Keratinocyte (primary cell): Measurements from ENCODE around the gene IL21R. TPM values are rescaled to one million over a fixed set of nuclear protein-coding genes. Genes with fewer than 3 reads are reported as not detected.

Experiments
- DNase-seq: peaks from one replicate; pipeline ENCODE4 v3.0.0-alpha.2; 2011; ENCODE audit warnings: low read depth, missing footprints, low spot score
- FAIRE-seq: peaks from 2 replicates; lab custom pipeline; 2011; peaks lifted over from hg19 to GRCh38; lab: Jason Lieb, UNC
- H2AFZ ChIP-seq: 2 replicates; pipeline ENCODE4 v1.6.0; 2012; ENCODE audit warnings: low read length, control low read depth, inconsistent platforms; ENCODE audit not compliant: control insufficient read depth
- H3K27ac ChIP-seq: 2 replicates; pipeline ENCODE4 v1.5.1; 2011; ENCODE audit warnings: low read length; ENCODE audit not compliant: control insufficient read depth, insufficient read depth
- H3K27me3 ChIP-seq: 3 replicates; pipeline ENCODE4 v1.6.0; 2011; ENCODE audit warnings: low read length; ENCODE audit not compliant: control insufficient read depth, insufficient read depth; ENCODE audit errors: extremely low read depth
- H3K36me3 ChIP-seq, 2 experiments: 2 replicates in 1 of 2; 3 replicates in 1 of 2; pipeline ENCODE4 v1.5.1; 2011; ENCODE audit warnings: low read length in 2 of 2, mild to moderate bottlenecking in 1 of 2; ENCODE audit not compliant: control insufficient read depth in 2 of 2, insufficient read depth in 2 of 2; ENCODE audit errors: extremely low read depth in 1 of 2
- H3K4me1 ChIP-seq: 3 replicates; pipeline ENCODE4 v1.5.1; 2011; ENCODE audit warnings: low read length; ENCODE audit not compliant: control insufficient read depth, insufficient read depth; ENCODE audit errors: extremely low read depth
- H3K4me2 ChIP-seq: 3 replicates; pipeline ENCODE4 v1.6.0; 2011; ENCODE audit warnings: low read depth, low read length; ENCODE audit not compliant: control insufficient read depth, insufficient read depth; ENCODE audit errors: extremely low read depth
- H3K4me3 ChIP-seq, 3 experiments: fragments of 200-600 bp in 1 of 3; sonication (generic) in 1 of 3; 2 replicates in 2 of 3; 3 replicates in 1 of 3; pipeline ENCODE4 v1.5.1; 2011 to 2016; ENCODE audit warnings: low read length in 3 of 3, mild to moderate bottlenecking in 3 of 3, control low read depth in 2 of 3, inconsistent platforms in 1 of 3, low read depth in 1 of 3, mixed read lengths in 1 of 3, mixed run types in 1 of 3, moderate library complexity in 1 of 3; ENCODE audit not compliant: control insufficient read depth in 2 of 3, insufficient read depth in 2 of 3; ENCODE audit errors: extremely low read depth in 1 of 3
- H3K79me2 ChIP-seq: 2 replicates; pipeline ENCODE4 v1.6.0; 2012; ENCODE audit warnings: low read length; ENCODE audit not compliant: control insufficient read depth, insufficient read depth
- H3K9ac ChIP-seq: 3 replicates; pipeline ENCODE4 v1.6.0; 2011; ENCODE audit warnings: low read length; ENCODE audit not compliant: control insufficient read depth, insufficient read depth; ENCODE audit errors: extremely low read depth
- H3K9me1 ChIP-seq: 3 replicates; pipeline ENCODE4 v1.6.0; 2011; ENCODE audit warnings: low read length; ENCODE audit not compliant: control insufficient read depth, insufficient read depth; ENCODE audit errors: extremely low read depth
- H3K9me3 ChIP-seq: 2 replicates; pipeline ENCODE4 v1.5.1; 2012; ENCODE audit warnings: low read depth, low read length; ENCODE audit not compliant: control insufficient read depth
- H4K20me1 ChIP-seq: 3 replicates; pipeline ENCODE4 v1.6.0; 2011; ENCODE audit warnings: low read length; ENCODE audit not compliant: control insufficient read depth, insufficient read depth; ENCODE audit errors: extremely low read depth
- EZH2 ChIP-seq: IDR thresholded peaks from one replicate; pipeline ENCODE4 v1.6.1; 2012; ENCODE audit warnings: inconsistent platforms, mild to moderate bottlenecking, low read length, moderate library complexity
- dilution Hi-C: fragments of 300-500 bp; cut with MboI; formaldehyde crosslinking; loops from one replicate; pipeline ENCODE4 v1.7.0; 2020; ENCODE audit warnings: low sequenced_read_pairs; ENCODE audit not compliant: extremely low pct_ligation_motif_present
- polyA plus RNA-seq, 5 experiments: library from polyadenylated mRNA; depleted of rRNA in 3 of 5; stranded (reverse) in 3 of 5; stranded (forward) in 1 of 5; unstranded in 1 of 5; fragments of >200 nt; gene quantifications; 1 replicate in 1 of 5; 2 replicates in 3 of 5; 3 replicates in 1 of 5; pipeline versions ENCODE4 v1.2.1 to v1.2.3, GENCODE V29; 2011 to 2012; ENCODE audit warnings: missing spikeins in 2 of 5, low read depth in 1 of 5, low replicate concordance in 1 of 5
- TF ChIP-seq, protein P1 (sequence below), 3 experiments: IDR thresholded peaks in 1 of 3; conservative IDR thresholded peaks in 1 of 3; optimal IDR thresholded peaks in 1 of 3; 2 replicates in 2 of 3; 3 replicates in 1 of 3; pipeline versions ENCODE3 to v1.5.1; 2011; ENCODE audit warnings: low read length in 3 of 3, mild to moderate bottlenecking in 3 of 3, moderate library complexity in 2 of 3, control low read depth in 1 of 3, inconsistent platforms in 1 of 3; ENCODE audit not compliant: insufficient read depth in 2 of 3; ENCODE audit errors: extremely low read depth in 1 of 3

IL21R gene
- polyA plus RNA-seq, 1 donor (not counting 4 experiments of a cell fraction or from before 2014, with no cell fraction given) = 0.12 TPM

DNA sequence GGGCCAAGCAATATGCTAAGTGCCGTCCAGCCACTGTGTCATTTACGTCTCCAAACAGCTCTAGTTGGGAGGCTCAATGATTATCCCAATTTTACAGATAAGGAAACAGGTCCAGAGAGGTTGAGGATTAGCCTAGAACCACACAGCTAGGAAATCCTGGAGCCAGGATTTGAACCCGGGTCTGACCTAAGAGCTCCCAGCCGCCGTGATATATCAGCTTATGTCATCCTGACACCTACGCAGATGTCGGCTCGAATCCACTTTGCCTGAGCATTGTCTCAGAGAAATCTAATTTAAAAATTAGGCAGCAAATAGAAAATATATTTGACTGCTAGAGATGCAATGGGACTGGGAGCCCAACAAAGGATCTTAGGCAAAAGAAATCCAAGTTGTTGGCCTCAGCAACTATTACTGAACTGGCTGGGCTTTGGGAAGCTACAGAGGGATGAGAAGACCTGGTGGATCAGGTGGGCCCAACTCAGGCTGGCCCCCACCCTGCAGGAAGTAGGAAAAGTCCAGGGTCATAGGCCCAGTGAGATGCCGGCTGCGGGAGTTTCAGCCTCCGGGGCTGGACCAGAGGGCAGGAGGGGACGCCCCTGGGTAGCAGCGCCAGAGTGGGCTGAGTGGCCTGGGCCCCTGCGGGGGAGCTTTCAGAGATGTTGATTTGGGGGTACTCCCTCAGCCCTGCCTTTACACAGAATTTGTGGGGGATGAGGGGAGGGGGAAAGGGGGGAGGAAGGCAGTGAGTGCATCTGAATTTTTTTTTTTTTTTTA is 35.1 kb upstream of the IL21R start:
- no peak overlapping the region for H3K4me2 ChIP-seq
- no peaks in the 10 kb centered on the region for H3K79me2 ChIP-seq
- TF ChIP-seq EZH2 = no peak
- TF ChIP-seq, protein P1, sequence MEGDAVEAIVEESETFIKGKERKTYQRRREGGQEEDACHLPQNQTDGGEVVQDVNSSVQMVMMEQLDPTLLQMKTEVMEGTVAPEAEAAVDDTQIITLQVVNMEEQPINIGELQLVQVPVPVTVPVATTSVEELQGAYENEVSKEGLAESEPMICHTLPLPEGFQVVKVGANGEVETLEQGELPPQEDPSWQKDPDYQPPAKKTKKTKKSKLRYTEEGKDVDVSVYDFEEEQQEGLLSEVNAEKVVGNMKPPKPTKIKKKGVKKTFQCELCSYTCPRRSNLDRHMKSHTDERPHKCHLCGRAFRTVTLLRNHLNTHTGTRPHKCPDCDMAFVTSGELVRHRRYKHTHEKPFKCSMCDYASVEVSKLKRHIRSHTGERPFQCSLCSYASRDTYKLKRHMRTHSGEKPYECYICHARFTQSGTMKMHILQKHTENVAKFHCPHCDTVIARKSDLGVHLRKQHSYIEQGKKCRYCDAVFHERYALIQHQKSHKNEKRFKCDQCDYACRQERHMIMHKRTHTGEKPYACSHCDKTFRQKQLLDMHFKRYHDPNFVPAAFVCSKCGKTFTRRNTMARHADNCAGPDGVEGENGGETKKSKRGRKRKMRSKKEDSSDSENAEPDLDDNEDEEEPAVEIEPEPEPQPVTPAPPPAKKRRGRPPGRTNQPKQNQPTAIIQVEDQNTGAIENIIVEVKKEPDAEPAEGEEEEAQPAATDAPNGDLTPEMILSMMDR (optimal IDR thresholded peaks at IDR 0.05 in 1 of 3, IDR thresholded peaks at IDR 0.05 in 1 of 3, conservative IDR thresholded peaks at IDR 0.05 in 1 of 3; ENCODE audit: extremely low read depth in 1 of 3, insufficient read depth in 2 of 3, low read length in 3 of 3) = no peak
- DNase-seq = no peak
- H3K9me1 ChIP-seq = no peaks in the 10 kb centered on the region
- dilution Hi-C loops = no loop called here
- peak overlapping the region; percentile 41 for H3K9ac ChIP-seq
- H3K36me3 ChIP-seq = peaks cover 18 to 21% of the 10 kb centered on the region in 2 experiments
- H3K4me1 ChIP-seq = peaks cover 40% of the 10 kb centered on the region
- H2AFZ ChIP-seq = no peak overlapping the region
- H4K20me1 ChIP-seq = peaks cover 3% of the 10 kb centered on the region
- peak overlapping the region; percentile 66 for H3K27ac ChIP-seq
- no peaks in the 10 kb centered on the region for H3K27me3 ChIP-seq
- no peak overlapping the region for H3K4me3 ChIP-seq
- H3K9me3 ChIP-seq = peaks cover 4% of the 10 kb centered on the region
- no peak for FAIRE-seq

DNA sequence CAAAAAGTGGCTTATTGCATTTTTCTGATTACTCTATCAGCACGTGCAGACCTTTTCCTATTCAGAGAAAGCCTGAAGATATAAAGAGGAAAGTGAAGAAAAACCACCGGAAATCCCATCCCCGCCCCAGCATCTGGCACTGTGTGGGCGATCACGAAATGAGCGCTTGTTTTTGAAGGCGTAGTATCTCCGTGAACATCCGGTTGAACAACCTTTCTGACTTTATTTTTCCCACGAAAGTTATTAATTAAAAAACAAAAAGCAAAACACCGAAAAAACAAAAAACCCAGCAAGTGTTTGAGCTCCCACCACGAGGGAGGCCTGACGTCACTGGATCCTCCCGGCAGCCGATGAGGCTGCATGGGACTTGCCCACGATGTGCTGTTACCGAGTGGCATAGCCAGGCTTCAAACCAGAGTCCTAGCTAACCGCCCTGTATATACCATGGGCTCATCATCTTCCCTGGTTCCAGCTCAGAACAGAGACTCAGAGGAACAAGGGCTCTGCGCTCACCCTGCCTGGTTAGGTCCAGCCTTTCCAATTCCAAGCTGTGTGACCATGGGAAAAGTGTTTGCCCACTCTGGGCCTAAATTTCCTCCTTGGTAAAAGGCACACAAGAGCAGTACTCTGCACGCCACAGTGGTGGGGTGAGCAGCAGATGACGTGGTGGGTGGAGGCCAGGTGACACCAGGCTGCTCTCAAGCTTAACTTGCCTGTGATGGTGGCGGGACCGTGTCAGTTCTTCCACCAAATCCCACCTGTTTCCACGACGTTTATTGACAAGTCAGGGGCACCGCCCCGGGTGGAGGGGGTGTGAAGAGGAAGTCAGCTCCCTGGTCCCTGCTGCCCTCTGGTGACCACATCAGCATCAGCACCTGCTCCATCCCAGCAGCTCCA is 34.3 kb upstream of the IL21R start:
- H3K9me1 ChIP-seq = no peaks in the 10 kb centered on the region
- H3K79me2 ChIP-seq = no peaks in the 10 kb centered on the region
- peaks cover 40% of the 10 kb centered on the region for H3K4me1 ChIP-seq
- peaks cover 4% of the 10 kb centered on the region for H3K9me3 ChIP-seq
- peak overlapping the region; percentile 76 for H3K4me2 ChIP-seq
- no peaks in the 10 kb centered on the region for H3K27me3 ChIP-seq
- TF ChIP-seq, protein P1 (optimal IDR thresholded peaks at IDR 0.05 in 1 of 3, IDR thresholded peaks at IDR 0.05 in 1 of 3, conservative IDR thresholded peaks at IDR 0.05 in 1 of 3; ENCODE audit: extremely low read depth in 1 of 3, insufficient read depth in 2 of 3, low read length in 3 of 3) = peak; percentile 69 to 98 (median 91)
- TF ChIP-seq EZH2 = no peak
- dilution Hi-C loops = no loop called here
- FAIRE-seq (no peak), DNase-seq (no peak)
- H3K4me3 ChIP-seq = no peak overlapping the region
- peak overlapping the region; percentile 41 for H3K9ac ChIP-seq
- H4K20me1 ChIP-seq = peaks cover 3% of the 10 kb centered on the region
- H2AFZ ChIP-seq = peak overlapping the region; percentile 47
- peaks cover 10 to 12% of the 10 kb centered on the region in 2 experiments for H3K36me3 ChIP-seq
- peak overlapping the region; percentile 66 for H3K27ac ChIP-seq
